CD14-positive monocyte (primary cell): Measurements from ENCODE around the gene KPNA3. TPM values are rescaled to one million over a fixed set of nuclear protein-coding genes. Genes with fewer than 3 reads are reported as not detected.
A peak's percentile ranks its signal among the peaks of the same experiment; 100 is the strongest.

Experiments
- DNase-seq, 3 donors: peaks; one replicate each; pipeline ENCODE4 v3.0.0-alpha.2; 2011 to 2022
- H2AFZ ChIP-seq: 2 replicates; pipeline ENCODE4 v1.6.0; 2012; ENCODE audit warnings: mild to moderate bottlenecking, low read depth, low read length, inconsistent platforms; ENCODE audit not compliant: insufficient read depth, poor library complexity, severe bottlenecking
- H3K27ac ChIP-seq, 2 donors: 1 replicate in 1 of 2; 2 replicates in 1 of 2; pipeline ENCODE4 v1.5.1; 2012 to 2013; ENCODE audit warnings: low read length in 2 of 2, control low read depth in 1 of 2, inconsistent platforms in 1 of 2, low read depth in 1 of 2, mild to moderate bottlenecking in 1 of 2
- H3K27me3 ChIP-seq, 2 donors: one replicate each; pipeline versions ENCODE4 v1.6.0 to v1.6.1; 2011 to 2013; ENCODE audit warnings: low read length in 2 of 2; ENCODE audit not compliant: control insufficient read depth in 2 of 2, insufficient read depth in 2 of 2
- H3K36me3 ChIP-seq, 2 donors: replicated peaks in 1 of 2; 1 replicate in 1 of 2; 2 replicates in 1 of 2; pipeline versions ENCODE4 v1.5.1 to v1.6.1; 2012 to 2013; ENCODE audit warnings: low read length in 2 of 2, control low read depth in 1 of 2, inconsistent platforms in 1 of 2, mild to moderate bottlenecking in 1 of 2; ENCODE audit not compliant: insufficient read depth in 2 of 2, control insufficient read depth in 1 of 2
- H3K4me1 ChIP-seq, 2 donors: 1 replicate in 1 of 2; 2 replicates in 1 of 2; pipeline versions ENCODE4 v1.5.1 to v1.6.1; 2012 to 2013; ENCODE audit warnings: low read length in 2 of 2, control low read depth in 1 of 2, inconsistent platforms in 1 of 2, mild to moderate bottlenecking in 1 of 2, moderate library complexity in 1 of 2; ENCODE audit not compliant: insufficient read depth in 2 of 2, control insufficient read depth in 1 of 2
- H3K4me2 ChIP-seq: replicated peaks from 2 replicates; pipeline ENCODE3; 2012; ENCODE audit warnings: low read length, moderate library complexity, mild to moderate bottlenecking; ENCODE audit not compliant: poor library complexity, severe bottlenecking; ENCODE audit errors: extremely low read depth
- H3K4me3 ChIP-seq, 3 experiments: fragments of 200-600 bp in 1 of 3; sonication (generic) in 1 of 3; replicated peaks in 1 of 3; 1 replicate in 2 of 3; 2 replicates in 1 of 3; pipeline ENCODE4 v1.5.1; 2011 to 2013; ENCODE audit warnings: low read length in 3 of 3, mild to moderate bottlenecking in 3 of 3, control low read depth in 2 of 3, low read depth in 2 of 3, inconsistent platforms in 1 of 3, moderate library complexity in 1 of 3
- H3K79me2 ChIP-seq: 2 replicates; pipeline ENCODE4 v1.6.0; 2012; ENCODE audit warnings: mild to moderate bottlenecking, control low read depth, inconsistent platforms, low read length, moderate library complexity; ENCODE audit not compliant: insufficient read depth
- H3K9ac ChIP-seq: 2 replicates; pipeline ENCODE4 v1.6.0; 2017; ENCODE audit warnings: low read length, mild to moderate bottlenecking; ENCODE audit not compliant: insufficient read depth, poor library complexity, severe bottlenecking
- H3K9me3 ChIP-seq, 2 donors: replicated peaks in 1 of 2; 1 replicate in 1 of 2; 2 replicates in 1 of 2; pipeline versions ENCODE4 v1.5.1 to v1.6.1; 2012 to 2013; ENCODE audit warnings: low read length in 2 of 2, control low read depth in 1 of 2; ENCODE audit not compliant: control insufficient read depth in 1 of 2, insufficient read depth in 1 of 2
- H4K20me1 ChIP-seq: 2 replicates; pipeline ENCODE4 v1.6.0; 2012; ENCODE audit warnings: mild to moderate bottlenecking, low read length, control low read depth, moderate library complexity; ENCODE audit not compliant: insufficient read depth
- H3K27ac Mint-ChIP-seq, 7 donors: one replicate each; pipeline ENCODE4 v1.8.0; 2020; ENCODE audit warnings: mild to moderate bottlenecking in 7 of 7, mixed read lengths in 7 of 7, moderate library complexity in 6 of 7, inconsistent platforms in 2 of 7
- H3K27me3 Mint-ChIP-seq, 3 donors: one replicate each; pipeline ENCODE4 v1.8.0; 2021 to 2022; ENCODE audit warnings: low read depth in 3 of 3, mild to moderate bottlenecking in 3 of 3, mixed read lengths in 3 of 3, moderate library complexity in 3 of 3, inconsistent platforms in 1 of 3
- H3K36me3 Mint-ChIP-seq, 2 donors: one replicate each; pipeline ENCODE4 v1.8.0; 2020; ENCODE audit warnings: mixed read lengths in 2 of 2, inconsistent platforms in 1 of 2, mild to moderate bottlenecking in 1 of 2
- H3K4me1 Mint-ChIP-seq: one replicate; pipeline ENCODE4 v1.8.0; 2020; ENCODE audit warnings: mild to moderate bottlenecking, mixed read lengths
- H3K4me3 Mint-ChIP-seq, 2 donors: one replicate each; pipeline ENCODE4 v1.8.0; 2020; ENCODE audit warnings: mild to moderate bottlenecking in 2 of 2, mixed read lengths in 2 of 2, moderate library complexity in 1 of 2
- H3K9me3 Mint-ChIP-seq, 7 donors: one replicate each; pipeline ENCODE4 v1.8.0; 2020 to 2022; ENCODE audit warnings: mixed read lengths in 7 of 7, mild to moderate bottlenecking in 6 of 7, moderate library complexity in 6 of 7, inconsistent platforms in 2 of 7
- whole genome bisulfite sequencing: methylation state at CpG from one replicate; pipeline ENCODE4 v1.1.5; 2013; ENCODE audit warnings: missing lambda C conversion rate; ENCODE audit not compliant: insufficient coverage; 5-methylcytosine and 5-hydroxymethylcytosine counted together
- intact Hi-C, 2 donors: fragments of 100-400 bp; cut with micrococcal nuclease; formaldehyde crosslinking; loops; one replicate each; pipeline versions ENCODE4 v1.15.0 to v1.15.1; 2023
- polyA plus RNA-seq, 3 donors: library from polyadenylated mRNA; depleted of rRNA in 1 of 3; unstranded in 2 of 3; stranded (reverse) in 1 of 3; fragments of 300-500 nt in 2 of 3; fragments of >200 nt in 1 of 3; fragmentation: Illumina TruSeq in 2 of 3; gene quantifications; 1 replicate in 2 of 3; 2 replicates in 1 of 3; pipeline ENCODE4 v1.2.3, GENCODE V29; 2012 to 2021
- TF ChIP-seq, protein P1 (sequence below): fragments of 200-600 bp; IDR thresholded peaks from one replicate; pipeline ENCODE4 v1.8.0; 2022; ENCODE audit warnings: antibody characterized with exemption, mild to moderate bottlenecking

Gene KPNA3
- polyA plus RNA-seq, 3 donors, result 11.5 to 15.3 (median 12.8) TPM

DNA sequence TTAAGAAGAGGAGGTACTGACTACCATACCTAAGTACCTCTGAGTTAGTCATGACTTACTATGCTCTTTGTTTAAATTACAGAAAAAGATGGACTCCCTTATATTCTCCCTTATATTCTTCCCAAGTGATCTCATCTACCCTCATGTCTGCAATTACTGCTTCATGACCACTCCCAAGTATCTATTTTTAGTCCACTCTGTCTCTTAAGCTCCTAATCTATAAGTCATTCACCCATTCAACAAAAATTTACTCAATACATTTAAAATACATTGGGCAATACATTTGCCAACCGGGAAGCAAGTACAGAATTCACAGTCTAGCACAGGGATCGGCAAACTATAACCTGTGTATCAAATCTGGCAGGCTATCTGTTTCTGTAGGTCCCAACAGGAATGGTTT is 42.6 kb downstream of the KPNA3 start:
- H2AFZ ChIP-seq, result no peak overlapping the region
- no peaks in the 10 kb centered on the region for H3K27me3 ChIP-seq
- Mint-ChIP-seq H3K27ac (no peak overlapping the region), H3K27me3 (no peaks in the 10 kb centered on the region), H3K4me1 (peaks cover 21% of the 10 kb centered on the region), H3K9me3 (no peaks in the 10 kb centered on the region), H3K36me3 (peaks cover 18 to 34% of the 10 kb centered on the region in 2 donors), H3K4me3 (no peak overlapping the region)
- peaks cover 73% of the 10 kb centered on the region for H4K20me1 ChIP-seq
- DNase-seq, result no peak
- WGBS, result no CpG with 5 or more reads among the region's 2 CpGs
- no peak overlapping the region for H3K27ac ChIP-seq
- intact Hi-C loops, result no loop called here
- H3K9me3 ChIP-seq, result no peaks in the 10 kb centered on the region
- H3K4me1 ChIP-seq, result no peaks in the 10 kb centered on the region
- H3K36me3 ChIP-seq, result peaks cover 8 to 15% of the 10 kb centered on the region in 2 donors
- peaks cover 78% of the 10 kb centered on the region for H3K79me2 ChIP-seq
- TF ChIP-seq, protein P1, sequence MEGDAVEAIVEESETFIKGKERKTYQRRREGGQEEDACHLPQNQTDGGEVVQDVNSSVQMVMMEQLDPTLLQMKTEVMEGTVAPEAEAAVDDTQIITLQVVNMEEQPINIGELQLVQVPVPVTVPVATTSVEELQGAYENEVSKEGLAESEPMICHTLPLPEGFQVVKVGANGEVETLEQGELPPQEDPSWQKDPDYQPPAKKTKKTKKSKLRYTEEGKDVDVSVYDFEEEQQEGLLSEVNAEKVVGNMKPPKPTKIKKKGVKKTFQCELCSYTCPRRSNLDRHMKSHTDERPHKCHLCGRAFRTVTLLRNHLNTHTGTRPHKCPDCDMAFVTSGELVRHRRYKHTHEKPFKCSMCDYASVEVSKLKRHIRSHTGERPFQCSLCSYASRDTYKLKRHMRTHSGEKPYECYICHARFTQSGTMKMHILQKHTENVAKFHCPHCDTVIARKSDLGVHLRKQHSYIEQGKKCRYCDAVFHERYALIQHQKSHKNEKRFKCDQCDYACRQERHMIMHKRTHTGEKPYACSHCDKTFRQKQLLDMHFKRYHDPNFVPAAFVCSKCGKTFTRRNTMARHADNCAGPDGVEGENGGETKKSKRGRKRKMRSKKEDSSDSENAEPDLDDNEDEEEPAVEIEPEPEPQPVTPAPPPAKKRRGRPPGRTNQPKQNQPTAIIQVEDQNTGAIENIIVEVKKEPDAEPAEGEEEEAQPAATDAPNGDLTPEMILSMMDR, result no peak
- no peak overlapping the region for H3K9ac ChIP-seq
- no peak overlapping the region for H3K4me3 ChIP-seq
- no peak overlapping the region for H3K4me2 ChIP-seq

DNA sequence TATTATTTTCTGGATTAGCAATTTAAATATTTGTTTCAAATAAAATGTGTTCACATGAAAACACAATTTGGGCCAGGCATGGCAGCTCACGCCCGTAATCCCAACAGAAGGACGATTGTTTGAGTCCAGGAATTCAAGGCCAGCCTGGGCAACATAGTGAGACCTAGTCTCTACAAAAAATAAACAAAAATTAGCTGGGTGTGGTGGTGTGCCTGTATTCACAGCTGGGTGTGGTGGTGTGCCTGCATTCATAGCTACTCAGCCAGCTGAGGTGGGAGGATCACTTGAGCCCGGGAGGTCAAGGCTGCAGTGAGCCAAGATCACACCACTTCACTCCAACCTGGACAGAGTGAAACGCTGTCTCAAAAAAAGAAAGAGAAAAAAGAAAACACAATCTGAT is 46.4 kb downstream of the KPNA3 start:
- Histone ChIP-seq H3K79me2 (peaks cover 41% of the 10 kb centered on the region), H3K4me3 (no peak overlapping the region), H4K20me1 (peaks cover 39% of the 10 kb centered on the region), H3K9ac (no peak overlapping the region), H3K4me2 (no peak overlapping the region), H3K4me1 (peaks cover 0 to 6% of the 10 kb centered on the region in 2 donors), H3K9me3 (no peaks in the 10 kb centered on the region), H3K27ac (no peak overlapping the region), H3K27me3 (no peaks in the 10 kb centered on the region), H3K36me3 (peaks cover 17 to 43% of the 10 kb centered on the region in 2 donors), H2AFZ (no peak overlapping the region)
- TF ChIP-seq, protein P1, result no peak
- Mint-ChIP-seq H3K4me3 (no peak overlapping the region), H3K27me3 (no peaks in the 10 kb centered on the region), H3K27ac (peak overlapping the region in 2 of 7 donors; percentile 10 to 33), H3K9me3 (peaks cover 0 to 2% (median 0%) of the 10 kb centered on the region in 7 donors), H3K4me1 (peaks cover 19% of the 10 kb centered on the region), H3K36me3 (peaks cover 29 to 44% of the 10 kb centered on the region in 2 donors)
- intact Hi-C loops, result no loop called here
- WGBS, result no CpG with 5 or more reads among the region's 5 CpGs
- no peak for DNase-seq
